Esophagus muscularis mucosa (tissue), 4 donors: ENCODE measurements around the gene NOP56. TPM values are rescaled to one million over a fixed set of nuclear protein-coding genes. Genes with fewer than 3 reads are reported as not detected.

Source experiments
- DNase-seq: peaks from one replicate; pipeline ENCODE4 v3.0.0-alpha.2; 2017; ENCODE audit errors: extremely low spot score
- H3K27ac ChIP-seq, 4 donors: fragments of 200-600 bp; sonication (generic); replicated peaks in 1 of 4; 1 replicate in 3 of 4; 2 replicates in 1 of 4; pipeline ENCODE4 v1.5.1; 2016 to 2019; ENCODE audit warnings: mild to moderate bottlenecking in 1 of 4
- H3K27me3 ChIP-seq, 4 donors: fragments of 200-600 bp; sonication (generic); one replicate each; pipeline versions ENCODE4 v1.5.1 to v1.6.0; 2016 to 2019
- H3K36me3 ChIP-seq, 4 donors: fragments of 200-600 bp; sonication (generic); one replicate each; pipeline ENCODE4 v1.5.1; 2016 to 2019
- H3K4me1 ChIP-seq, 4 donors: fragments of 200-600 bp; sonication (generic); one replicate each; pipeline ENCODE4 v1.5.1; 2016 to 2019
- H3K4me3 ChIP-seq, 4 donors: fragments of 200-600 bp; sonication (generic); 1 replicate in 2 of 4; 2 replicates in 2 of 4; pipeline ENCODE4 v1.5.1; 2016 to 2019; ENCODE audit warnings: mild to moderate bottlenecking in 4 of 4, moderate library complexity in 1 of 4
- H3K9me3 ChIP-seq, 4 donors: fragments of 200-600 bp; sonication (generic); 1 replicate in 3 of 4; 2 replicates in 1 of 4; pipeline ENCODE4 v1.5.1; 2016 to 2019
- EP300 ChIP-seq: sonication (generic); formaldehyde crosslinking; IDR thresholded peaks from one replicate; pipeline ENCODE4 v1.6.1; 2017; ENCODE audit warnings: antibody characterized with exemption
- POLR2A ChIP-seq: fragments of 450-650 bp; IDR thresholded peaks from one replicate; pipeline ENCODE4 v1.6.1; 2017; ENCODE audit warnings: antibody characterized with exemption, moderate library complexity, mild to moderate bottlenecking, low read depth
- POLR2AphosphoS5 ChIP-seq, 2 donors: sonication (generic); formaldehyde crosslinking; IDR thresholded peaks; one replicate each; pipeline ENCODE4 v1.6.1; 2017; ENCODE audit warnings: antibody characterized with exemption in 2 of 2
- WGBS: methylation state at CpG from one replicate; pipeline ENCODE4 v1.1.5; 2018; 5-methylcytosine and 5-hydroxymethylcytosine counted together
- intact Hi-C: fragments of 100-400 bp; cut with DNase I; formaldehyde crosslinking; loops from one replicate; pipeline ENCODE4 v1.15.1; 2023
- total RNA-seq, 4 donors: library from RNA; depleted of rRNA; stranded (reverse); fragments of >200 nt; gene quantifications; one replicate each; pipeline versions ENCODE4 v1.1.0 to v1.2.1, GENCODE V29; 2016
- TF ChIP-seq, protein P1 (sequence below), 3 experiments: fragments of 200-600 bp in 2 of 3; fragments of 450-650 bp in 1 of 3; sonication (generic) in 2 of 3; IDR thresholded peaks; one replicate each; pipeline ENCODE4 v1.5.1; 2017 to 2019; ENCODE audit warnings: antibody characterized with exemption in 3 of 3, mild to moderate bottlenecking in 2 of 3, moderate library complexity in 1 of 3

The NOP56 gene, protein sequence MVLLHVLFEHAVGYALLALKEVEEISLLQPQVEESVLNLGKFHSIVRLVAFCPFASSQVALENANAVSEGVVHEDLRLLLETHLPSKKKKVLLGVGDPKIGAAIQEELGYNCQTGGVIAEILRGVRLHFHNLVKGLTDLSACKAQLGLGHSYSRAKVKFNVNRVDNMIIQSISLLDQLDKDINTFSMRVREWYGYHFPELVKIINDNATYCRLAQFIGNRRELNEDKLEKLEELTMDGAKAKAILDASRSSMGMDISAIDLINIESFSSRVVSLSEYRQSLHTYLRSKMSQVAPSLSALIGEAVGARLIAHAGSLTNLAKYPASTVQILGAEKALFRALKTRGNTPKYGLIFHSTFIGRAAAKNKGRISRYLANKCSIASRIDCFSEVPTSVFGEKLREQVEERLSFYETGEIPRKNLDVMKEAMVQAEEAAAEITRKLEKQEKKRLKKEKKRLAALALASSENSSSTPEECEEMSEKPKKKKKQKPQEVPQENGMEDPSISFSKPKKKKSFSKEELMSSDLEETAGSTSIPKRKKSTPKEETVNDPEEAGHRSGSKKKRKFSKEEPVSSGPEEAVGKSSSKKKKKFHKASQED
- 10 to 100 TPM; 31.6 to 96.4 (median 62.8) TPM for total RNA-seq

DNA sequence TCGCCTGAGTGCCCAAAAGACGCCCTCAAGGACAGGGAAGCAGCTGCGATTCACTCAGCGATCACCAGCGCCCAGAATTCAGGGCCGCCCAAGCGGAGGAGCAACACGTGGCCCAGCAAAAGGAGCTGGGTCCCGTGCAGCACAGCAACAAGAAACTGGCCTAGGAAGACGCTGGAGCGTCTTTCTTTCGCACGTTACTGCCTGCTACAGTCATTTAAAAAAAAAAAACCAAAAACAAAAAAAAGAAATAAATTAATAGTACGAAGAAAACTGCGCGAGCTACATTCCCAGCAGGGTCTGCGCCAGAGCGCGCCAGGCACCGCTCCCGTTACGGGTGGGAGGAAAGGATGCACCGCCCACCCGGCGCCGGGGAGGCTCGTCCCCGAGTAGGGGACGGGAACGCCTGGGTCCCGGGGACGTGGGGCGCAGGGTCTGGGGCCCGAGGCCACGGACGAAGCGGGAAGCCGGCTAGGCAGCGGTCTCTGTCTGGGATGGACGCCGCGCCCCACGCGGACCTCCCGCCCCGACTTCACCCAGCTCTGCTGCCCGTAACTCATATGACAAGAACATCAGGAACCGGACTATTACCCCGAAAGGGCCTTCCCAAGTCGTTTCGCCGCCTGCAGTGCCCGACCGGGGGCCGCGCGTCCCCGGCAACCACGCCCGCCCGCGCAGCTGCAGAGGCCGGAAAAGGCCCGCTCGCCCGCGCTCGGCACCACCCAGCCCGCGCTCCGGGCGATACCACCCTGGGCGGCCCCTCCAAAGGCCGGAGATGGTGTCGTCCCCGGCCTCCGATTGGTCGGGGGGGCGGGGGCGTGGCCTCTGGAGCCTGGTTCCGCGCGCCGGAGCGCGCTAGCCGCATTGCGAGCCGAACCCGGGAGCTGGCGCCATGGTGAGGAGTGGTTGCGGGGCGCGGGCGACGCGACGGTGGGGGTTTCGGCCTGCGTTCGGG is at the start of gene NOP56:
Gene NOP56, plus strand, starts transcription at position 861 of the 952 bp plus-strand sequence. Its CDS starts 29 bp downstream, at position 890.
- H3K27me3 ChIP-seq, result no peaks in the 10 kb centered on the region
- peak; percentile 97 for DNase-seq
- peak within 1 kb of the TSS; percentile 85 to 98 (median 92) for H3K27ac ChIP-seq
- H3K9me3 ChIP-seq, result no peaks in the 10 kb centered on the region
- 0% methylated on average over 23 of the region's 101 CpGs for WGBS
- peaks cover 20 to 33% (median 29%) of the 10 kb centered on the region in 4 donors for H3K36me3 ChIP-seq
- intact Hi-C loops, result loop anchor here (2.0 kb wide), 1 partner anchor 41 kb away; the partner anchor contains the start of gene EBF4
- H3K4me1 ChIP-seq, result peaks cover 16 to 36% (median 30%) of the 10 kb centered on the region in 4 donors
- peak within 1 kb of the TSS; percentile 87 to 92 (median 90) for H3K4me3 ChIP-seq
- TF ChIP-seq, protein P1, sequence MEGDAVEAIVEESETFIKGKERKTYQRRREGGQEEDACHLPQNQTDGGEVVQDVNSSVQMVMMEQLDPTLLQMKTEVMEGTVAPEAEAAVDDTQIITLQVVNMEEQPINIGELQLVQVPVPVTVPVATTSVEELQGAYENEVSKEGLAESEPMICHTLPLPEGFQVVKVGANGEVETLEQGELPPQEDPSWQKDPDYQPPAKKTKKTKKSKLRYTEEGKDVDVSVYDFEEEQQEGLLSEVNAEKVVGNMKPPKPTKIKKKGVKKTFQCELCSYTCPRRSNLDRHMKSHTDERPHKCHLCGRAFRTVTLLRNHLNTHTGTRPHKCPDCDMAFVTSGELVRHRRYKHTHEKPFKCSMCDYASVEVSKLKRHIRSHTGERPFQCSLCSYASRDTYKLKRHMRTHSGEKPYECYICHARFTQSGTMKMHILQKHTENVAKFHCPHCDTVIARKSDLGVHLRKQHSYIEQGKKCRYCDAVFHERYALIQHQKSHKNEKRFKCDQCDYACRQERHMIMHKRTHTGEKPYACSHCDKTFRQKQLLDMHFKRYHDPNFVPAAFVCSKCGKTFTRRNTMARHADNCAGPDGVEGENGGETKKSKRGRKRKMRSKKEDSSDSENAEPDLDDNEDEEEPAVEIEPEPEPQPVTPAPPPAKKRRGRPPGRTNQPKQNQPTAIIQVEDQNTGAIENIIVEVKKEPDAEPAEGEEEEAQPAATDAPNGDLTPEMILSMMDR (IDR thresholded peaks at IDR 0.05), result no peak
- peak; percentile 82 to 93 for TF ChIP-seq POLR2AphosphoS5 (IDR thresholded peaks at IDR 0.05)
- TF ChIP-seq POLR2A, result peak; percentile 39
- TF ChIP-seq EP300, result no peak

DNA sequence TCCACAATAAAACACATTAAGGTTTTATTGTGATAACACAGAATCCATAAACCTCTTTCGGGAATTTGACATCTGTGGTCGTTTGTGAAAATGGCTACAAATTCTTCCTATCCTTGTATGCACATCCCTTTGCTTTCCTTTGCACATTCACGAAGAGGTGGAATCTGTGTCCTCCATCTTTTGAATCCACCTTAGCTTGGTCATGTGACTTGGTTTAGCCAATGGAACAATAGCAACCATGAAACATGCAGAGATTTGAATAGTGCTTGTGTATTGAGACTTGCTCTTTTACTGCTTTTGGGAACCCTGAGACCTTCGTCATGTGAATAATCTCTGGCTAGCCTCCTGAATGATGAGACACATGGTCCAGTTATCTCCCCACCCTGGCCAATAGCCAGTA is 49.7 kb upstream of the NOP56 start:
- H3K4me3 ChIP-seq, result no peak overlapping the region
- H3K27me3 ChIP-seq, result no peaks in the 10 kb centered on the region
- H3K9me3 ChIP-seq, result peaks cover 0 to 24% (median 20%) of the 10 kb centered on the region in 4 donors
- intact Hi-C loops, result no loop called here
- H3K36me3 ChIP-seq, result no peaks in the 10 kb centered on the region
- TF ChIP-seq POLR2A (no peak), POLR2AphosphoS5 (IDR thresholded peaks at IDR 0.05) (no peak), EP300 (no peak)
- TF ChIP-seq, protein P1 (IDR thresholded peaks at IDR 0.05), result no peak
- no peaks in the 10 kb centered on the region for H3K4me1 ChIP-seq
- WGBS, result 92% methylated on average over 4 of the region's 4 CpGs
- H3K27ac ChIP-seq, result no peak overlapping the region
- no peak for DNase-seq

DNA sequence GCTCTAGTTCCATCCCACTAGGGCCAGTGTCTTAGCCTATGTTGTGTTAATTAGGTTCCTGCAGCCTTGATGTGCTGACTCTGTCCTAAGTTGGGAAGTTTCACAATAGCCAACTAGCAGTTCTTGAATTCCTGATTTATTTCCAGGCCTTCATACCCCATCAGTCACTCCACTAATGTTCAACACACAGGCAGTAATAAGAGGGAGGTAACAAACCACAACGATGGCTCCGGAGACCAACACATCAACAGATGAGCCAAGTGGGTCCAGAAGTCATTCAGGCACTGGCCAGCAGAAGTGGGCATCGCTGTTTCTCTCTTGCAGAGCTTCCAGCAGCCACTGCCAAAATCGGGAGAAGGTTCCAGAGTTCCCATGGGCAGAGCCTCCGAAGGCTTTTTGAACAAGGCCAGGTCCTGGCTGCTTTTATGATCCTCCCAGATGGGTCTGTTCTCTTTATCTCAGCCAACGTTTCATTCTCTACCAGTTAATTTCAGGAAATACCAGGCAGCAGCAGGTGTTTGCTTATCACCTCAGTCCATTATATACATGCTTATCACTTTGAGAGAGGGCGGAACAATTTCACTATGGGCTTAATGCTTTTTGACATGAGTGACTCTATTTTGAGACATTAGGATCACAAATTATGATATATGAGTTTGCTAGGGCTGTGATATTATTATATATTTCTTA is 48.5 kb upstream of the NOP56 start:
- DNase-seq, result no peak
- H3K27ac ChIP-seq, result no peak overlapping the region
- 78% methylated on average over 5 of the region's 7 CpGs for WGBS
- TF ChIP-seq, protein P1 (IDR thresholded peaks at IDR 0.05), result no peak
- TF ChIP-seq POLR2AphosphoS5 (IDR thresholded peaks at IDR 0.05) (no peak), POLR2A (no peak), EP300 (no peak)
- H3K4me3 ChIP-seq, result no peak overlapping the region
- intact Hi-C loops, result no loop called here
- no peaks in the 10 kb centered on the region for H3K27me3 ChIP-seq
- H3K4me1 ChIP-seq, result no peaks in the 10 kb centered on the region
- peaks cover 0 to 24% (median 20%) of the 10 kb centered on the region in 4 donors for H3K9me3 ChIP-seq
- no peaks in the 10 kb centered on the region for H3K36me3 ChIP-seq

DNA sequence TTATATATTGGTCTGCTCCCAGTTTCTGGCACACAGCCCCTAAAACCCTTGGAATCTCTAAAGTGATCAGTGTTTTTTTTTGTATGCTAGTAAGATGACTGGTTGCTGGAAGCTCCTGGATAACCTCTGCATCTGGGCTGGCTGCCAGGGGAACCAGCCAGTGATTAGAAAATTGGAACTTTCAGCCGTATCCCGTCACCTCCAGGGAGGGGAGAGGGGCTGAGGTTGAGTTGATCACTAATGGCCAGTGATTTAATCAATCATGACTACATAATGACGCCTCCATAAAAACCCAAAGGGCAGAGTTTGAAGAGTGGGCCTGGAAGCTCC is 48.0 kb upstream of the NOP56 start:
- intact Hi-C loops, result no loop called here
- peaks cover 0 to 24% (median 20%) of the 10 kb centered on the region in 4 donors for H3K9me3 ChIP-seq
- no peak overlapping the region for H3K27ac ChIP-seq
- no peaks in the 10 kb centered on the region for H3K36me3 ChIP-seq
- DNase-seq, result no peak
- H3K4me3 ChIP-seq, result no peak overlapping the region
- H3K27me3 ChIP-seq, result peaks cover 0 to under 1% (median 0%) of the 10 kb centered on the region in 4 donors
- TF ChIP-seq EP300 (no peak), POLR2AphosphoS5 (IDR thresholded peaks at IDR 0.05) (no peak), POLR2A (no peak)
- TF ChIP-seq, protein P1 (IDR thresholded peaks at IDR 0.05), result no peak
- no peaks in the 10 kb centered on the region for H3K4me1 ChIP-seq
- WGBS, result 60% methylated on average over 3 of the region's 3 CpGs
